ENCODE results near the gene RACK1. TPM values are rescaled to one million over a fixed set of nuclear protein-coding genes. Genes with fewer than 3 reads are reported as not detected.

The RACK1 gene
- total and polyA plus RNA-seq, 2 of the 4 experiments (the other 2 are of a cell fraction): 4,263 to 9,350 TPM

DNA sequence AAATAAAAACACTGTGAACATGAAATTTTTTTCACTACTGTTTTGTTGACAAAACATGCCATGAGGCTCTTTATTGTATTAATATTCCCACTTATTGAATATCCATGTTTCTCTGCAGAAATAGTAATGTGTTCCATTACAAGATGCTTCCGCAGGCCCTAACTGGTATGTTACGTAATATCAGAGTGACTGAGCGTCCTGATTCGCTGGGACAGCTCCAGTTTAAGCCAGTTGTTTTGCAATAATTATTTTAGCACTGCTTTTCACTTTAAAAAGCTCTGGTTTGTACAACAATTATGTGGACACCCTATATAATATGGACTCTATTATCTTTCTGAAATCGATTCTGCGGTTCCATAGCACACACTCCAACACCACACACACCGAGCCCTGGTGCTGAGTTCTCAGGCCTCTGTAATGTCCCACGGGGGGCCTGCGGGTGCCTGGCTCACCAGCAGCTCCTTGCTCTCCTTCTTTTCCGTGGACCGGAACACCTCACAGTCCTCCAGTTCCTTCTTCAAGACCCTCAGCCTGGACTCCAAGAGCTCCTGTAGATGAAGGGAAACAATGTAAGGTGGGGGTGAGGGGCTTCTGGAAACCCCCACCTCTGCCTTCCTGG, 40.5 kb downstream of the RACK1 start:
- no peak overlapping the region for H4K91ac ChIP-seq (ENCODE audit: insufficient read depth, low read depth, low read length)
- BruUV-seq (replicated peaks): no TSS peak
- no peak overlapping the region for H4K5ac ChIP-seq (ENCODE audit: low read depth, low read length)
- 0 out of 2 replicates have a peak, but pooled peaks cover 6% of the 10 kb centered on the region for H3K9me1 ChIP-seq (ENCODE audit: insufficient read depth, low read length)
- H3K4me2 ChIP-seq (ENCODE audit: low read depth, low read length): no peak overlapping the region
- H3K9me3 ChIP-seq (ENCODE audit: control insufficient read depth, insufficient read depth, low read length): no peaks in the 10 kb centered on the region
- H3K9ac ChIP-seq (ENCODE audit: low read depth, low read length): no peak overlapping the region
- no peak overlapping the region for H3K14ac ChIP-seq (replicated peaks; ENCODE audit: low read depth, low read length)
- H3K27me3 ChIP-seq (ENCODE audit: control insufficient read depth, insufficient read depth, low read length): no peaks in the 10 kb centered on the region; the same call in 1 of the 2 replicates
- no peak overlapping the region for H2BK15ac ChIP-seq (ENCODE audit: low read depth, low read length)
- no peak overlapping the region for H3K56ac ChIP-seq (ENCODE audit: extremely low read depth, insufficient read depth, low read length)
- H3K36me3 ChIP-seq (ENCODE audit: control insufficient read depth, insufficient read depth, low read length): no peaks in the 10 kb centered on the region
- in situ Hi-C loops (cut with MboI; ENCODE audit: low sequenced_read_pairs): no loop called here
- TF ChIP-seq MAZ (IDR thresholded peaks at IDR 0.05; ENCODE audit: borderline replicate concordance, low read depth, low read length): no peak
- no peak for TF ChIP-seq RAD21 (IDR thresholded peaks at IDR 0.05; ENCODE audit: low read length)
- no peak for TF ChIP-seq MAFK (IDR thresholded peaks at IDR 0.05; ENCODE audit: low read depth, low read length)
- no peak for TF ChIP-seq SMC3 (IDR thresholded peaks at IDR 0.05; ENCODE audit: low read depth, low read length)
- TF ChIP-seq MXI1 (IDR thresholded peaks at IDR 0.05; ENCODE audit: borderline replicate concordance, low read depth, low read length): no peak
- peak; percentile 93 for TF ChIP-seq CEBPB (IDR thresholded peaks at IDR 0.05; ENCODE audit: low read depth, low read length)
- TF ChIP-seq, protein P1, sequence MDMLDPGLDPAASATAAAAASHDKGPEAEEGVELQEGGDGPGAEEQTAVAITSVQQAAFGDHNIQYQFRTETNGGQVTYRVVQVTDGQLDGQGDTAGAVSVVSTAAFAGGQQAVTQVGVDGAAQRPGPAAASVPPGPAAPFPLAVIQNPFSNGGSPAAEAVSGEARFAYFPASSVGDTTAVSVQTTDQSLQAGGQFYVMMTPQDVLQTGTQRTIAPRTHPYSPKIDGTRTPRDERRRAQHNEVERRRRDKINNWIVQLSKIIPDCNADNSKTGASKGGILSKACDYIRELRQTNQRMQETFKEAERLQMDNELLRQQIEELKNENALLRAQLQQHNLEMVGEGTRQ (IDR thresholded peaks at IDR 0.05; ENCODE audit: low read depth, low read length): no peak
- no peak overlapping the region for H2AFZ ChIP-seq (replicated peaks; ENCODE audit: low read length, poor library complexity)
- ATAC-seq (ENCODE audit: low read depth) (no peak), DNase-seq (peak; percentile 23)
- no peak overlapping the region for H3K18ac ChIP-seq (ENCODE audit: low read depth, low read length)
- no peak overlapping the region for H2BK120ac ChIP-seq (ENCODE audit: low read depth, low read length)
- H2BK20ac ChIP-seq (ENCODE audit: low read depth, low read length): no peak overlapping the region
- H3K4me3 ChIP-seq (ENCODE audit: insufficient read depth, low read depth, low read length): no peak overlapping the region
- no peak overlapping the region for H3K4ac ChIP-seq (ENCODE audit: low read depth, low read length)
- H3K79me1 ChIP-seq (ENCODE audit: low read depth in 1 of 2, low read length in 2 of 2): no peaks in the 10 kb centered on the region
- intact Hi-C loops (cut with micrococcal nuclease): no loop called here
- ChIA-PET POLR2A (ENCODE audit: unreplicated experiment) (no interaction called here), CTCF (interaction anchor here (0.6 kb wide), 1 partner anchor 62 kb away, joined by 5 read pairs; no protein-coding TSS in a partner anchor)
- no peak overlapping the region for H3K27ac ChIP-seq (ENCODE audit: insufficient read depth, low read length)
- 67% methylated on average over 2 of the region's 11 CpGs; no CpG with 5 or more reads in 1 of the 2 experiments for WGBS, 2 experiments (ENCODE audit: extremely low coverage in 2 of 2, insufficient read length in 1 of 2)
- H3K4me1 ChIP-seq (ENCODE audit: control insufficient read depth, insufficient read depth, low read length): peaks cover 4% of the 10 kb centered on the region; the same call in 1 of the 2 replicates
- no peak overlapping the region for H2AK9ac ChIP-seq (replicated peaks; ENCODE audit: low read depth, low read length, poor library complexity)
- H2AK5ac ChIP-seq (ENCODE audit: low read depth, low read length): no peak overlapping the region
- H4K20me1 ChIP-seq (ENCODE audit: insufficient read depth, low read length): no peaks in the 10 kb centered on the region
- H4K8ac ChIP-seq (ENCODE audit: low read depth in 2 of 2, low read length in 2 of 2): no peak overlapping the region
- H3K23ac ChIP-seq (ENCODE audit: low read depth, low read length): no peak overlapping the region
- no peak overlapping the region for H2BK5ac ChIP-seq (ENCODE audit: low read depth, low read length, poor library complexity, severe bottlenecking)
- dilution Hi-C loops (cut with HindIII; ENCODE audit: low sequenced_read_pairs, unreplicated experiment): no loop called here
